H1 (cell line): ENCODE measurements around the gene SERAC1. TPM values are rescaled to one million over a fixed set of nuclear protein-coding genes. Genes with fewer than 3 reads are reported as not detected.

Source experiments
- CTCF ChIA-PET: fragments of 300-600 bp; sonication (Branson Sonifier 250); formaldehyde crosslinking; loops from one replicate; lab custom pipeline; 2021; ENCODE audit not compliant: partially characterized antibody; lab: Charles Lee
- POLR2A ChIA-PET: fragments of 300-600 bp; sonication (Branson Sonifier 250); formaldehyde crosslinking; loops from one replicate; lab custom pipeline; 2021; ENCODE audit warnings: inconsistent platforms; ENCODE audit not compliant: partially characterized antibody; lab: Charles Lee
- DNase-seq, 2 experiments: peaks; one replicate each; pipeline versions ENCODE4 v3.0.0 to v3.0.0-alpha.2; 2010 to 2022; ENCODE audit warnings: low spot score in 2 of 2, low read depth in 1 of 2, mixed read lengths in 1 of 2
- FAIRE-seq: peaks from 2 replicates; lab custom pipeline; 2011; peaks lifted over from hg19 to GRCh38; lab: Jason Lieb, UNC
- H2AFZ ChIP-seq: 2 replicates; pipeline ENCODE4 v1.8.1; 2012; ENCODE audit warnings: low read length, inconsistent platforms
- H2AK5ac ChIP-seq: 2 replicates; pipeline ENCODE4 v1.6.1; 2013; ENCODE audit warnings: low read depth, low read length
- H2BK120ac ChIP-seq: replicated peaks from 2 replicates; pipeline ENCODE3; 2013; ENCODE audit warnings: low read depth, low read length, inconsistent platforms
- H2BK12ac ChIP-seq: 2 replicates; pipeline ENCODE4 v1.6.1; 2013; ENCODE audit warnings: low read depth, low read length
- H2BK15ac ChIP-seq: 2 replicates; pipeline ENCODE4 v1.6.1; 2013; ENCODE audit warnings: low read length
- H2BK20ac ChIP-seq: 2 replicates; pipeline ENCODE4 v1.6.1; 2013; ENCODE audit warnings: low read length
- H2BK5ac ChIP-seq: 2 replicates; pipeline ENCODE4 v1.6.1; 2013; ENCODE audit warnings: low read depth, low read length
- H3K14ac ChIP-seq: 2 replicates; pipeline ENCODE4 v1.6.1; 2013; ENCODE audit warnings: inconsistent platforms; ENCODE audit not compliant: insufficient read length
- H3K18ac ChIP-seq: 2 replicates; pipeline ENCODE4 v1.6.1; 2013; ENCODE audit warnings: low read length; ENCODE audit errors: extremely low read depth
- H3K23ac ChIP-seq: 2 replicates; pipeline ENCODE4 v1.6.1; 2013; ENCODE audit warnings: inconsistent platforms; ENCODE audit not compliant: insufficient read length
- H3K23me2 ChIP-seq: 2 replicates; pipeline ENCODE4 v1.6.1; 2013; ENCODE audit warnings: low read depth, low read length
- H3K27ac ChIP-seq: 2 replicates; pipeline ENCODE4 v1.6.1; 2011; ENCODE audit warnings: low read depth, low read length, inconsistent platforms
- H3K27me3 ChIP-seq, 4 experiments: replicated peaks in 1 of 4; 1 replicate in 1 of 4; 2 replicates in 3 of 4; pipeline versions ENCODE4 v1.6.1 to v1.8.1; 2011 to 2013; ENCODE audit warnings: low read length in 3 of 4, mild to moderate bottlenecking in 3 of 4, inconsistent platforms in 2 of 4, mixed read lengths in 2 of 4, moderate library complexity in 1 of 4; ENCODE audit not compliant: control insufficient read depth in 3 of 4, insufficient read depth in 3 of 4; ENCODE audit errors: extremely low read depth in 1 of 4
- H3K36me3 ChIP-seq, 4 experiments: 2 replicates each; pipeline versions ENCODE4 v1.6.1 to v1.8.1; 2011 to 2013; ENCODE audit warnings: mild to moderate bottlenecking in 4 of 4, low read length in 3 of 4, moderate library complexity in 2 of 4, control low read depth in 1 of 4, inconsistent platforms in 1 of 4; ENCODE audit not compliant: insufficient read depth in 4 of 4, control insufficient read depth in 2 of 4
- H3K4ac ChIP-seq: replicated peaks from 2 replicates; pipeline ENCODE3; 2013; ENCODE audit warnings: low read length, low read depth, mixed read lengths, inconsistent platforms; ENCODE audit not compliant: insufficient read length
- H3K4me1 ChIP-seq, 4 experiments: replicated peaks in 1 of 4; 1 replicate in 1 of 4; 2 replicates in 3 of 4; pipeline versions ENCODE4 v1.6.1 to v1.8.1; 2011 to 2013; ENCODE audit warnings: low read length in 3 of 4, inconsistent platforms in 2 of 4, mixed read lengths in 1 of 4; ENCODE audit not compliant: insufficient read depth in 4 of 4, control insufficient read depth in 3 of 4
- H3K4me2 ChIP-seq, 2 experiments: 2 replicates each; pipeline versions ENCODE4 v1.6.1 to v1.8.1; 2011 to 2013; ENCODE audit warnings: low read depth in 2 of 2, low read length in 2 of 2, control low read depth in 1 of 2, inconsistent platforms in 1 of 2, mild to moderate bottlenecking in 1 of 2; ENCODE audit not compliant: insufficient read depth in 1 of 2
- H3K4me3 ChIP-seq, 4 experiments: fragments of 200-600, 300-600 bp in 1 of 4; sonication (generic), shearing (Covaris generic), sonication (Bioruptor Twin) in 1 of 4; 2 replicates each; pipeline versions ENCODE4 v1.5.1 to v1.8.1; 2011 to 2016; ENCODE audit warnings: low read length in 4 of 4, low read depth in 3 of 4, control low read depth in 2 of 4, inconsistent platforms in 2 of 4, mild to moderate bottlenecking in 2 of 4, mixed read lengths in 1 of 4, moderate library complexity in 1 of 4; ENCODE audit not compliant: insufficient read depth in 2 of 4; ENCODE audit errors: extremely low read depth in 1 of 4
- H3K56ac ChIP-seq: replicated peaks from 2 replicates; pipeline ENCODE3; 2013; ENCODE audit warnings: low read depth, mild to moderate bottlenecking, mixed read lengths, low read length, inconsistent platforms; ENCODE audit not compliant: insufficient read length
- H3K79me1 ChIP-seq: 2 replicates; pipeline ENCODE4 v1.6.1; 2013; ENCODE audit warnings: low read depth, low read length, control low read depth
- H3K79me2 ChIP-seq, 2 experiments: 2 replicates each; pipeline versions ENCODE4 v1.6.1 to v1.8.1; 2012 to 2013; ENCODE audit warnings: low read length in 2 of 2, mild to moderate bottlenecking in 2 of 2, inconsistent platforms in 1 of 2; ENCODE audit not compliant: insufficient read depth in 2 of 2, control insufficient read depth in 1 of 2
- H3K9ac ChIP-seq, 4 experiments: replicated peaks in 1 of 4; 1 replicate in 1 of 4; 2 replicates in 3 of 4; pipeline versions ENCODE4 v1.6.1 to v1.8.1; 2011 to 2013; ENCODE audit warnings: low read depth in 3 of 4, low read length in 3 of 4, control low read depth in 2 of 4, mild to moderate bottlenecking in 2 of 4, moderate library complexity in 2 of 4, inconsistent platforms in 1 of 4; ENCODE audit errors: extremely low read depth in 1 of 4
- H3K9me3 ChIP-seq, 2 experiments: 2 replicates each; pipeline versions ENCODE4 v1.6.1 to v1.8.1; 2012 to 2013; ENCODE audit warnings: mild to moderate bottlenecking in 2 of 2, moderate library complexity in 2 of 2, control low read depth in 1 of 2, inconsistent platforms in 1 of 2, low read depth in 1 of 2, low read length in 1 of 2, mixed read lengths in 1 of 2; ENCODE audit not compliant: insufficient read depth in 2 of 2
- H4K20me1 ChIP-seq, 2 experiments: replicated peaks in 1 of 2; 2 replicates each; pipeline versions ENCODE3 to v1.8.1; 2011 to 2013; ENCODE audit warnings: inconsistent platforms in 2 of 2, low read length in 2 of 2, mild to moderate bottlenecking in 1 of 2; ENCODE audit not compliant: insufficient read depth in 2 of 2, control insufficient read depth in 1 of 2
- H4K5ac ChIP-seq: 2 replicates; pipeline ENCODE4 v1.6.1; 2013; ENCODE audit warnings: low read length, low read depth, mixed read lengths, inconsistent platforms; ENCODE audit not compliant: insufficient read length
- H4K8ac ChIP-seq: 2 replicates; pipeline ENCODE4 v1.8.0; 2013; ENCODE audit warnings: mild to moderate bottlenecking, moderate library complexity, low read length, inconsistent platforms; ENCODE audit not compliant: insufficient read depth; ENCODE audit errors: extremely low read depth
- H4K91ac ChIP-seq: replicated peaks from 2 replicates; pipeline ENCODE3; 2013; ENCODE audit warnings: low read length, mixed read lengths, inconsistent platforms; ENCODE audit not compliant: insufficient read length
- BACH1 ChIP-seq: IDR thresholded peaks from 2 replicates; pipeline ENCODE4 v1.6.1; 2012; ENCODE audit warnings: low read length, improper control_type of control experiment
- CHD1 ChIP-seq: IDR thresholded peaks from 2 replicates; pipeline ENCODE4 v1.6.1; 2012; ENCODE audit warnings: low read depth, low read length, improper control_type of control experiment
- EGR1 ChIP-seq: IDR thresholded peaks from 2 replicates; pipeline ENCODE4 v1.6.1; 2011; ENCODE audit warnings: low read depth, low read length, borderline replicate concordance
- EZH2 ChIP-seq: fragments of 200-600 bp; sonication (generic); IDR thresholded peaks from 2 replicates; pipeline ENCODE4 v1.7.1; 2012; ENCODE audit warnings: low read depth, mild to moderate bottlenecking, moderate library complexity, low read length, inconsistent platforms; ENCODE audit not compliant: severe bottlenecking
- GTF2F1 ChIP-seq: IDR thresholded peaks from 2 replicates; pipeline ENCODE4 v1.6.1; 2012; ENCODE audit warnings: low read depth, low read length, improper control_type of control experiment, borderline replicate concordance
- KDM5A ChIP-seq: fragments of 200-600 bp; IDR thresholded peaks from 2 replicates; pipeline ENCODE4 v1.7.1; 2012; ENCODE audit warnings: mild to moderate bottlenecking, low read length, inconsistent platforms, mixed read lengths
- RBBP5 ChIP-seq: IDR thresholded peaks from 2 replicates; pipeline ENCODE4 v1.7.1; 2012; ENCODE audit warnings: low read depth, mild to moderate bottlenecking, inconsistent platforms, low read length, moderate library complexity, borderline replicate concordance
- RXRA ChIP-seq: IDR thresholded peaks from 2 replicates; pipeline ENCODE4 v1.6.1; 2011; ENCODE audit warnings: low read depth, mild to moderate bottlenecking, low read length, moderate library complexity; ENCODE audit not compliant: insufficient read depth
- SAP30 ChIP-seq: fragments of 300-600 bp; sonication (generic); IDR thresholded peaks from 2 replicates; pipeline ENCODE4 v1.7.1; 2012; ENCODE audit warnings: low read length, moderate library complexity, mild to moderate bottlenecking, inconsistent platforms; ENCODE audit not compliant: insufficient read depth, insufficient replicate concordance
- SIN3A ChIP-seq, 2 experiments: IDR thresholded peaks in 1 of 2; conservative IDR thresholded peaks in 1 of 2; 2 replicates each; pipeline ENCODE4 v1.6.1; 2011 to 2012; ENCODE audit warnings: low read length in 2 of 2, improper control_type of control experiment in 1 of 2, low read depth in 1 of 2, mild to moderate bottlenecking in 1 of 2
- SRF ChIP-seq: IDR thresholded peaks from 2 replicates; pipeline ENCODE4 v1.6.1; 2011; ENCODE audit warnings: mild to moderate bottlenecking, low read depth, low read length, moderate library complexity
- TAF7 ChIP-seq: optimal IDR thresholded peaks from 2 replicates; pipeline ENCODE3; 2011; ENCODE audit warnings: low read depth, mild to moderate bottlenecking, inconsistent platforms, low read length, moderate library complexity, borderline replicate concordance
- WGBS, 2 experiments: shearing (Covaris generic) in 1 of 2; methylation state at CpG; one replicate each; pipeline versions ENCODE4 v1.1.6 to v1.1.7; 2013 to 2015; ENCODE audit warnings: low lambda C conversion rate in 2 of 2, mixed read lengths in 2 of 2, inconsistent platforms in 1 of 2, low coverage in 1 of 2, missing lambda C conversion rate in 1 of 2; ENCODE audit not compliant: insufficient replicate concordance in 2 of 2, insufficient coverage in 1 of 2, insufficient read length in 1 of 2; ENCODE audit errors: extremely low coverage in 1 of 2, missing lambda C conversion rate in 1 of 2; 5-methylcytosine and 5-hydroxymethylcytosine counted together
- polyA plus RNA-seq, 7 experiments: library from polyadenylated mRNA; depleted of rRNA in 3 of 7; stranded (reverse) in 5 of 7; unstranded in 2 of 7; fragments of >200 nt in 5 of 7; fragments of 200-250 nt in 2 of 7; gene quantifications; 1 replicate in 5 of 7; 2 replicates in 1 of 7; 4 replicates in 1 of 7; pipeline versions ENCODE4 v1.2.1 to v1.2.3, GENCODE V29; 2011 to 2013; ENCODE audit warnings: missing spikeins in 2 of 7, mixed read lengths in 2 of 7
- total RNA-seq: library from RNA; stranded (reverse); fragmentation: NEBNext Ultra II Directional; extraction: Animal tissue kit (Norgen Biotek cat#: 25700); gene quantifications from 2 replicates; pipeline ENCODE4 v1.2.1, GENCODE V29; 2021

Gene SERAC1
- total and polyA plus RNA-seq, 2 of the 8 experiments (the other 6 are each of a cell fraction or from before 2014, with no cell fraction given) = 7.3 to 9.0 TPM

GRCh38 chr6:158160932-158161539 is 7.0 kb downstream of the SERAC1 start:
- WGBS, 2 experiments = 83% methylated on average over 3 of the region's 3 CpGs; no CpG with 5 or more reads in 1 of the 2 experiments
- Histone ChIP-seq H2AK5ac (no peak overlapping the region), H3K14ac (no peak overlapping the region), H3K4me3 (no peak overlapping the region), H2BK15ac (no peak overlapping the region), H2BK20ac (no peak overlapping the region), H3K9me3 (no peaks in the 10 kb centered on the region), H2BK120ac (no peak overlapping the region), H3K27me3 (no peaks in the 10 kb centered on the region; a peak in 1 of 7 replicates), H3K36me3 (peaks cover 0 to 4% (median 1%) of the 10 kb centered on the region in 4 experiments; a peak in 3 of 8 replicates), H4K91ac (no peak overlapping the region), H4K5ac (no peak overlapping the region), H4K8ac (no peak overlapping the region), H3K23ac (no peak overlapping the region), H3K4ac (no peak overlapping the region), H3K56ac (no peak overlapping the region), H2BK12ac (no peak overlapping the region), H3K79me2 (no peaks in the 10 kb centered on the region; a peak in 1 of 4 replicates), H3K4me2 (peak overlapping the region; percentile 9 to 68; a peak in 1 of 4 replicates), H2AFZ (no peak overlapping the region), H3K4me1 (peaks cover 0 to 10% (median 5%) of the 10 kb centered on the region in 4 experiments; a peak in 4 of 7 replicates), H3K9ac (no peak overlapping the region), H3K27ac (no peak overlapping the region), H3K23me2 (no peaks in the 10 kb centered on the region), H3K18ac (no peak overlapping the region; the same call in 1 of the 2 replicates), H2BK5ac (no peak overlapping the region), H3K79me1 (no peaks in the 10 kb centered on the region; the same call in 1 of the 2 replicates), H4K20me1 (no peaks in the 10 kb centered on the region)
- ChIA-PET CTCF (interaction anchor here (0.7 to 1.7 kb wide), 9 partner anchors 8 to 258 kb away, joined by 3 to 5 read pairs (median 3); no protein-coding TSS in a partner anchor), POLR2A (interaction anchor here (0.6 to 1.4 kb wide), 4 partner anchors 8 to 167 kb away, joined by 3 to 7 read pairs (median 3); no protein-coding TSS in a partner anchor)
- DNase-seq = no peak
- FAIRE-seq = no peak
- no peak for TF ChIP-seq GTF2F1
- TF ChIP-seq SIN3A (conservative IDR thresholded peaks at IDR 0.05 in 1 of 2, IDR thresholded peaks at IDR 0.05 in 1 of 2; ENCODE audit: low read depth in 1 of 2, low read length in 2 of 2) = no peak
- TF ChIP-seq TAF7 = no peak
- no peak for TF ChIP-seq EGR1
- no peak for TF ChIP-seq RXRA
- no peak for TF ChIP-seq RBBP5
- no peak for TF ChIP-seq CHD1
- TF ChIP-seq SRF = no peak
- TF ChIP-seq KDM5A = no peak
- no peak for TF ChIP-seq EZH2
- no peak for TF ChIP-seq SAP30
- TF ChIP-seq BACH1 = no peak
